ENCODE measurements around the gene MYO1G. TPM values are rescaled to one million over a fixed set of nuclear protein-coding genes. Genes with fewer than 3 reads are reported as not detected.

The MYO1G gene
- total RNA-seq, 4 donors from 2014 or later, result 0.82 to 7.8 (median 2.8) TPM

DNA sequence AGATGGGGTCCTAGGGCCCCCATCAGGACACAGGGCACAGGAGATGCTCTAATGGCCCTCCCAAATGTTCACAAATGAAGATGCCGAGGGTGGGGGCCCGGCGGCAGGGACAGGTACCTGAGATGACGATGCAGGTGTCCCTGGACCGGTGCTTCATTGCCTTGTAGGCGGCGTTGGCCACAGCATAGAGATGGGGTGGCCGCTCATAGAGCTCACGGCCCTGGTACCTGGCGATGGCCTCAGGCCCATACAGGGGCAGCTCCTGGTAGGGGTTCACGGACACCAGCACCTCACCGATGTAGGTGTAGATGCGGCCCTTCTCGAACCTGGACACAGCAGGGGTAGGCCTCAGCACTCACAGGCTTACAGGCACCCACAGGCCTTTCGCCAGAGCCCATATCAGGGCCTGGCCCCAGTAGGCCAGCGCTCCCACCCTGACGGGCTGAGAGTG is 2.0 kb downstream of the MYO1G start:
- TF ChIP-seq, protein P1, sequence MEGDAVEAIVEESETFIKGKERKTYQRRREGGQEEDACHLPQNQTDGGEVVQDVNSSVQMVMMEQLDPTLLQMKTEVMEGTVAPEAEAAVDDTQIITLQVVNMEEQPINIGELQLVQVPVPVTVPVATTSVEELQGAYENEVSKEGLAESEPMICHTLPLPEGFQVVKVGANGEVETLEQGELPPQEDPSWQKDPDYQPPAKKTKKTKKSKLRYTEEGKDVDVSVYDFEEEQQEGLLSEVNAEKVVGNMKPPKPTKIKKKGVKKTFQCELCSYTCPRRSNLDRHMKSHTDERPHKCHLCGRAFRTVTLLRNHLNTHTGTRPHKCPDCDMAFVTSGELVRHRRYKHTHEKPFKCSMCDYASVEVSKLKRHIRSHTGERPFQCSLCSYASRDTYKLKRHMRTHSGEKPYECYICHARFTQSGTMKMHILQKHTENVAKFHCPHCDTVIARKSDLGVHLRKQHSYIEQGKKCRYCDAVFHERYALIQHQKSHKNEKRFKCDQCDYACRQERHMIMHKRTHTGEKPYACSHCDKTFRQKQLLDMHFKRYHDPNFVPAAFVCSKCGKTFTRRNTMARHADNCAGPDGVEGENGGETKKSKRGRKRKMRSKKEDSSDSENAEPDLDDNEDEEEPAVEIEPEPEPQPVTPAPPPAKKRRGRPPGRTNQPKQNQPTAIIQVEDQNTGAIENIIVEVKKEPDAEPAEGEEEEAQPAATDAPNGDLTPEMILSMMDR (IDR thresholded peaks at IDR 0.05; ENCODE audit: low read depth), result no peak

DNA sequence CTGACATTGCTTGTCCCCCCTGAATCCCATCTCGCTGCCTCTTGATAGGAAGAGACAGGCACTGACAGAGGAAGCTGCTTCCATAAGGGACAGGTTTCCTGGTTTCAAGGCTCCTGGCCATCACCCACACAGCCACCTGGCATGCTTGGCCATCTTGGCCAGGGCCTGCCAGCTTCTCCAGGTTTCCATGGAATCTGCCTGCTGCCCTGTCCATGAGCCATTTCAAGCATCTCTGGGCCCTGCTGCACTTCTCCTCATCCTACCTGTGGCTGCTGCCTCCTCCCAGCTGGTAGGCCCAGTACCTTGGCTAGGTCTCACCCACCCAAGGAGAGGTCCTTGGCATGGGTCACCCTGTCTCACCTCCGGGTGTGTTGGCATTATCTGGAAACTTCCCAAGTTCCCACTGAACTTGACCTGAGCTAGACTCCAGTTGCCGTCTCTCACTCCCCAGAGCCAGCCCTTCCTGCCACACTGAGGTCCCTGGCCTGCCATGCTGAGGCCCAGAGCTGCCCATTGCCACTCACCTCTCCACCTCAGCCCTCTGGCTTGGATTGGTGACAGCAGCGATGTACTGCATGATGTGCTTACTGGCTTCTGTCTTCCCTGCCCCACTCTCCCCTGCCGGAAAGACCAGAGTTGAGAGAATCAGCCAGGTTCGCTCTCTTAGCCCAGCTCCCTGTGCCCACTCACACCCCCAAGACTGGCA is 2.6 kb downstream of the MYO1G start:
- TF ChIP-seq, protein P1 (IDR thresholded peaks at IDR 0.05; ENCODE audit: low read depth), result no peak

DNA sequence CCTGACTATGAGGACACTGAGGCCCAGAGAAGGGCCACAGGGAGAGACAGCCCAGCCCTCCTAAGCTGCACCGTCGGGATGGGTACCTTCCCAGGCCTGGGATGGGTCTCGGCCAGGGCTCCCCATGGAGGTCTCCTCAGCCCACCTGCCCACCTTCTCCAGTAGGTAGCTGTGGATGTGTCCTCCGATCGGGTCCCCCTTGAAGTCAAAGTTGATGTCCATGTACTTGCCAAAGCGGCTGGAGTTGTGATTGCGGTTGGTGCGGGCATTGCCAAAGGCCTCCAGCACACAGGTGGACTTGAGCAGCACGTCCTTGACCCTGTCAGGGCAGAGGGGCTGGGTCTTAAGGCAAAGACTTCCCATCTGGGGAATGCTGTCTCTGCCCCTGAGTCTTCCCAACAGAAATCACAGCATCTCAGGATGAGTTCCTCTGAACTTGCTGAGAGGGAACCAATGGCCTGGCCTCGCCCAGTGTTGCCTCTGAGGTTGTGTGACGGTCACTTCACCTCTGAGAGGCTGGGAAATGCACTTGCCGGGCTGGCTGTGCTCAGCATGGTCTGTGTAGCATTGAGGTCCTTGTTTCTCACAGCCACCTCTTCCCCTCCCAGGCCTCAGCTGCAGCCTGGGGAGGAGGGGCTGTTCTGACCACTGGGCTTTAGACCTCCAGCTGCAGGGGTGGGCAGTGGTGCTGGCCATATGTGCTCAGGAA is 3.3 kb downstream of the MYO1G start:
- TF ChIP-seq, protein P1 (IDR thresholded peaks at IDR 0.05; ENCODE audit: low read depth), result no peak

DNA sequence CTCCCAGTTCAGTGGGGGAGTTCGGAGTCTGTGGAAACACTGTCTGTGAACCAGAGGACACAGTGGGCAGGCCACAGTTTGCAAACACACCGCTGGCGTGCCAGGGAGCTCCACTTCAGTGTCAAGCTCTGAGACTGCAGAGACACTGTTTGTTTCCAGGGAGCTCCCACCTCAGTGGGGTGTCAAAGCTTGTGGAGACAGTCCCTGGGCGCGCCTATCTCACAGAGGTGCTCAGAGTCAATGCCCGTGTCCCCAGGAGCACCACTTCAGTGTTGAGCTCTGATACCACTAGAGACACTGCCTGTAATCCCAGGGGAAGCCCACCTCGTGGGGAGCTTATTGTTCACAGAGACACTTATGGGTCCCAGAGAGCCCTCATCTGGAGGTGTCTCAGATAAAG is 4.3 kb downstream of the MYO1G start:
- TF ChIP-seq, protein P1 (IDR thresholded peaks at IDR 0.05; ENCODE audit: low read depth), result no peak

GRCh38 chr7:44973610-44974401 is 5.0 kb downstream of the MYO1G start:
- TF ChIP-seq, protein P1 (IDR thresholded peaks at IDR 0.05; ENCODE audit: low read depth), result no peak

GRCh38 chr7:44972562-44972961 is 6.3 kb downstream of the MYO1G start:
- TF ChIP-seq, protein P1 (IDR thresholded peaks at IDR 0.05; ENCODE audit: low read depth), result no peak

Measured in subcutaneous adipose tissue (tissue), 4 donors.